Endothelial cell of umbilical vein (primary cell): ENCODE measurements around the gene GABBR2. TPM values are rescaled to one million over a fixed set of nuclear protein-coding genes. Genes with fewer than 3 reads are reported as not detected.

Experiments
- BruUV-seq: library from RNA; stranded (reverse); fragments of 400-500 nt; replicated peaks from 2 replicates; lab custom pipeline; 2021; lab: Mats Ljungman, UMichigan
- CTCF ChIA-PET: fragments of 300-600, 350-600 bp; sonication (Branson Sonifier 250); formaldehyde crosslinking; loops from one replicate; lab custom pipeline; 2021; ENCODE audit warnings: antibody characterized with exemption, inconsistent platforms; lab: Charles Lee
- POLR2A ChIA-PET: fragments of 300-600, 350-600 bp; sonication (Branson Sonifier 250); formaldehyde crosslinking; loops from one replicate; lab custom pipeline; 2021; ENCODE audit warnings: antibody characterized with exemption, inconsistent platforms; lab: Charles Lee
- DNase-seq: peaks from one replicate; pipeline ENCODE4 v3.0.0-alpha.2; 2011; ENCODE audit warnings: low read depth, low spot score
- FAIRE-seq: peaks from 2 replicates; lab custom pipeline; 2011; peaks lifted over from hg19 to GRCh38; lab: Jason Lieb, UNC
- H2AFZ ChIP-seq: 2 replicates; pipeline ENCODE4 v1.6.0; 2012; ENCODE audit warnings: low read depth, low read length, control low read depth, inconsistent platforms
- H3K27ac ChIP-seq: 2 replicates; pipeline ENCODE4 v1.5.1; 2011; ENCODE audit warnings: low read depth, mild to moderate bottlenecking, control low read depth, low read length, moderate library complexity; ENCODE audit not compliant: insufficient read depth
- H3K27me3 ChIP-seq, 2 experiments: 2 replicates each; pipeline versions ENCODE4 v1.6.0 to v1.6.1; 2011; ENCODE audit warnings: low read length in 2 of 2, mixed read lengths in 1 of 2; ENCODE audit not compliant: control insufficient read depth in 2 of 2, insufficient read depth in 2 of 2
- H3K36me3 ChIP-seq, 2 experiments: 2 replicates in 1 of 2; 3 replicates in 1 of 2; pipeline ENCODE4 v1.5.1; 2011; ENCODE audit warnings: low read length in 2 of 2, mild to moderate bottlenecking in 1 of 2, moderate library complexity in 1 of 2; ENCODE audit not compliant: control insufficient read depth in 2 of 2, insufficient read depth in 2 of 2; ENCODE audit errors: extremely low read depth in 1 of 2
- H3K4me1 ChIP-seq: 3 replicates; pipeline ENCODE4 v1.5.1; 2011; ENCODE audit warnings: mild to moderate bottlenecking, low read length; ENCODE audit not compliant: control insufficient read depth, insufficient read depth; ENCODE audit errors: extremely low read depth
- H3K4me2 ChIP-seq: 2 replicates; pipeline ENCODE4 v1.6.1; 2011; ENCODE audit warnings: low read length, control low read depth, mixed read lengths; ENCODE audit not compliant: insufficient read depth
- H3K4me3 ChIP-seq, 3 experiments: fragments of 200-600 bp in 1 of 3; sonication (generic), shearing (Covaris generic) in 1 of 3; replicated peaks in 1 of 3; 2 replicates each; pipeline ENCODE4 v1.5.1; 2011 to 2016; ENCODE audit warnings: control low read depth in 3 of 3, low read length in 3 of 3, mild to moderate bottlenecking in 2 of 3, inconsistent platforms in 1 of 3, low read depth in 1 of 3, moderate library complexity in 1 of 3; ENCODE audit not compliant: insufficient read depth in 1 of 3
- H3K79me2 ChIP-seq: 2 replicates; pipeline ENCODE4 v1.6.0; 2012; ENCODE audit warnings: low read length, inconsistent platforms; ENCODE audit not compliant: control insufficient read depth, insufficient read depth
- H3K9ac ChIP-seq: replicated peaks from 2 replicates; pipeline ENCODE3; 2011; ENCODE audit warnings: low read length, control low read depth; ENCODE audit not compliant: insufficient read depth; ENCODE audit errors: extremely low read depth
- H3K9me1 ChIP-seq: replicated peaks from 3 replicates; pipeline ENCODE4 v1.6.0; 2011; ENCODE audit warnings: mild to moderate bottlenecking, low read length; ENCODE audit not compliant: control insufficient read depth, insufficient read depth; ENCODE audit errors: extremely low read depth
- H3K9me3 ChIP-seq: replicated peaks from 2 replicates; pipeline ENCODE4 v1.5.1; 2012; ENCODE audit warnings: low read length, inconsistent platforms; ENCODE audit not compliant: control insufficient read depth, insufficient read depth
- H4K20me1 ChIP-seq: replicated peaks from 2 replicates; pipeline ENCODE3; 2011; ENCODE audit warnings: mild to moderate bottlenecking, low read length; ENCODE audit not compliant: control insufficient read depth, insufficient read depth; ENCODE audit errors: extremely low read depth
- CTCF ChIP-seq, 2 donors: IDR thresholded peaks; 1 replicate in 1 of 2; 2 replicates in 1 of 2; pipeline ENCODE4 v1.5.1; 2011; ENCODE audit warnings: low read length in 2 of 2, mild to moderate bottlenecking in 2 of 2, moderate library complexity in 2 of 2, control low read depth in 1 of 2, inconsistent platforms in 1 of 2, low read depth in 1 of 2; ENCODE audit not compliant: insufficient read depth in 1 of 2; ENCODE audit errors: extremely low read depth in 1 of 2
- EZH2 ChIP-seq: IDR thresholded peaks from 2 replicates; pipeline ENCODE4 v1.6.1; 2012; ENCODE audit warnings: borderline replicate concordance, low read depth, mild to moderate bottlenecking, moderate library complexity, low read length, inconsistent platforms; ENCODE audit not compliant: severe bottlenecking
- FOS ChIP-seq: IDR thresholded peaks from 2 replicates; pipeline ENCODE4 v1.6.1; 2011; ENCODE audit warnings: mild to moderate bottlenecking, low read length, moderate library complexity, borderline replicate concordance; ENCODE audit not compliant: insufficient read depth
- GATA2 ChIP-seq: IDR thresholded peaks from 2 replicates; pipeline ENCODE4 v1.7.0; 2011; ENCODE audit warnings: low read depth, mild to moderate bottlenecking, moderate library complexity, mixed read lengths, low read length; ENCODE audit not compliant: insufficient read length, insufficient read depth
- JUN ChIP-seq: IDR thresholded peaks from 2 replicates; pipeline ENCODE4 v1.6.1; 2011; ENCODE audit warnings: borderline replicate concordance, low read depth; ENCODE audit not compliant: insufficient read length, insufficient read depth
- MAX ChIP-seq: IDR thresholded peaks from 2 replicates; pipeline ENCODE4 v1.6.1; 2011; ENCODE audit not compliant: insufficient read depth, insufficient read length
- MYC ChIP-seq: IDR thresholded peaks from one replicate; pipeline ENCODE4 v1.6.1; 2011; ENCODE audit warnings: mild to moderate bottlenecking, low read depth, low read length
- POLR2A ChIP-seq: IDR thresholded peaks from 2 replicates; pipeline ENCODE4 v1.6.1; 2012; ENCODE audit warnings: low read depth, mild to moderate bottlenecking, control low read depth, low read length
- POLR2AphosphoS5 ChIP-seq: IDR thresholded peaks from 2 replicates; pipeline ENCODE4 v1.6.1; 2012; ENCODE audit warnings: low read depth, mild to moderate bottlenecking, control low read depth, low read length, moderate library complexity; ENCODE audit not compliant: insufficient read depth
- dilution Hi-C: fragments of 300-500 bp; cut with MboI; formaldehyde crosslinking; loops from one replicate; pipeline ENCODE4 v1.15.0; 2019; ENCODE audit warnings: low sequenced_read_pairs; ENCODE audit not compliant: extremely low pct_ligation_motif_present
- intact Hi-C: fragments of 100-400 bp; cut with micrococcal nuclease; formaldehyde crosslinking; loops from one replicate; pipeline ENCODE4 v1.10.0; 2022
- polyA plus RNA-seq, 4 experiments: library from polyadenylated mRNA; depleted of rRNA in 3 of 4; stranded (reverse) in 3 of 4; unstranded in 1 of 4; fragments of >200 nt; gene quantifications; 2 replicates each; pipeline versions ENCODE4 v1.2.1 to v1.2.3, GENCODE V29; 2011 to 2012; ENCODE audit warnings: missing spikeins in 1 of 4
- total RNA-seq: library from RNA; stranded (reverse); gene quantifications from 2 replicates; pipeline ENCODE4 v1.2.3, GENCODE V29; 2021

The GABBR2 gene
- total and polyA plus RNA-seq, 2 donors (not counting 3 experiments of a cell fraction or from before 2014, with no cell fraction given): 1.1 to 9.2 TPM

GRCh38 chr9:98597236-98597771 lies 111.4 kb downstream of the GABBR2 start:
- Histone ChIP-seq H3K27me3 (no peaks in the 10 kb centered on the region), H3K4me3 (no peak overlapping the region), H3K4me2 (no peak overlapping the region), H3K9me1 (no peaks in the 10 kb centered on the region), H3K9me3 (no peaks in the 10 kb centered on the region), H4K20me1 (no peaks in the 10 kb centered on the region), H3K4me1 (no peaks in the 10 kb centered on the region), H3K79me2 (no peaks in the 10 kb centered on the region), H3K9ac (no peak overlapping the region), H2AFZ (no peak overlapping the region), H3K36me3 (no peaks in the 10 kb centered on the region), H3K27ac (no peak overlapping the region)
- no peak for DNase-seq
- intact Hi-C loops: no loop called here
- FAIRE-seq: no peak
- dilution Hi-C loops: no loop called here
- TF ChIP-seq GATA2 (no peak), POLR2AphosphoS5 (no peak), FOS (no peak), MAX (no peak), CTCF (IDR thresholded peaks at IDR 0.05; ENCODE audit: extremely low read depth in 1 of 2, insufficient read depth in 1 of 2, low read depth in 1 of 2, low read length in 2 of 2) (no peak), JUN (no peak), MYC (no peak), EZH2 (no peak), POLR2A (no peak)
- no TSS peak for BruUV-seq
- ChIA-PET POLR2A (no interaction called here), CTCF (interaction anchor here (1.3 kb wide), 2 partner anchors 10 to 14 kb away, joined by 5 to 8 read pairs; no protein-coding TSS in a partner anchor)
